Measurements from ENCODE around the gene XXYLT1.
"Not testable (repeated sequence)": the region's sequence is repeated elsewhere in the genome, so short reads cannot be mapped to it uniquely, and the experiment has no call there.

XXYLT1 gene

DNA sequence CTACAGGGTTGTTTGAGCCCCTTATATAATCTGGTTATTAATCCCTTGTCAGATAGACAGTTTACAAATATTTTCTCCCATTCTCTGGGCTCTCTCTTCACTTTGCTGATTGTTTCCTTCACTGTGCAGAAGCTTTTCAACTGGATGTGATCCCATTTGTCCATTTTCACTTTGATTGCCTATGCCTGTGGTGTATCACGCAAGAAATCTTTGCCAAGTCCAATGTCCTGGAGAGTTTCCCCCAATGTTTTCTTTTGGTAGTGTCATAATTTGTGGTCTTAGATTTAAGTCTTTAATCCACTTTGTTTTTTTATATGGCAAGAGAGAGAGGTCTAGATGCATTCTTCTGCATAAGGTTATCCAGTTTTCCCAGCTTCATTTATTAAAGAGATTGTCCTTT is 40.7 kb downstream of the XXYLT1 start:
- Histone ChIP-seq H3K9me3 (ENCODE audit: control insufficient read depth, insufficient read depth, low read depth, low read length) (no peaks in the 10 kb centered on the region), H3K4me1 (ENCODE audit: control insufficient read depth, insufficient read depth, low read length) (no peaks in the 10 kb centered on the region), H3K4me3 (ENCODE audit: low read depth, low read length) (no peak overlapping the region), H3K27ac (ENCODE audit: extremely low read depth, low read depth, low read length) (no peak overlapping the region), H3K36me3 (ENCODE audit: control insufficient read depth in 2 of 2, insufficient read depth in 1 of 2, low read length in 2 of 2) (peaks cover 0 to 16% of the 10 kb centered on the region in 2 experiments; a peak in 1 of 3 replicates)
- CTCF ChIA-PET = interaction anchor here (0.6 kb wide), 2 partner anchors 30 to 847 kb away, joined by 3 to 5 read pairs; no protein-coding TSS in a partner anchor
- POLR2A ChIA-PET = no interaction called here
- no peak for TF ChIP-seq KLF10 (tag by site-specific recombination; IDR thresholded peaks at IDR 0.05)

DNA sequence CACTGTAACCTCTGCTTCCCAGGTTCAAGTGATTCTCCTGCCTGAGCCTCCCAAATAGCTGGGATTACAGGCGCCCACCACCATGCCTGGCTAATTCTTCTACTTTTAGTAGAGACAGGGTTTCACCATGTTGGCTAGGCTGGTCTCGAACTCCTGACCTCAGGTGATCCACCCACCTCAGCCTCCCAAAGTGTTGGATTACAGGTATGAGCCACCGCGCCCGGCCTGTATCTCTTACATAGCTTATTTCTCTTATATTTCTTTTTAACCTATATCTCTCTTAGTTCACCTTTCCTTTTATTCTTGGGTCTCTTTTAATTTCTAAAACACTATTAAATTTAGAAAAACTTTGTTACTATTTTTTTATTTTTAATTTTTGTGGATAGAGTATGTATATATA is 42.1 kb downstream of the XXYLT1 start:
- H3K4me3 ChIP-seq (ENCODE audit: low read depth, low read length); POLR2A ChIA-PET; H3K4me1 ChIP-seq (ENCODE audit: control insufficient read depth, insufficient read depth, low read length); H3K27ac ChIP-seq (ENCODE audit: extremely low read depth, low read depth, low read length); H3K9me3 ChIP-seq (ENCODE audit: control insufficient read depth, insufficient read depth, low read depth, low read length); CTCF ChIA-PET: not testable (repeated sequence)
- peaks cover 0 to 19% of the 10 kb centered on the region in 2 experiments; a peak in 1 of 3 replicates for H3K36me3 ChIP-seq (ENCODE audit: control insufficient read depth in 2 of 2, insufficient read depth in 1 of 2, low read length in 2 of 2)

DNA sequence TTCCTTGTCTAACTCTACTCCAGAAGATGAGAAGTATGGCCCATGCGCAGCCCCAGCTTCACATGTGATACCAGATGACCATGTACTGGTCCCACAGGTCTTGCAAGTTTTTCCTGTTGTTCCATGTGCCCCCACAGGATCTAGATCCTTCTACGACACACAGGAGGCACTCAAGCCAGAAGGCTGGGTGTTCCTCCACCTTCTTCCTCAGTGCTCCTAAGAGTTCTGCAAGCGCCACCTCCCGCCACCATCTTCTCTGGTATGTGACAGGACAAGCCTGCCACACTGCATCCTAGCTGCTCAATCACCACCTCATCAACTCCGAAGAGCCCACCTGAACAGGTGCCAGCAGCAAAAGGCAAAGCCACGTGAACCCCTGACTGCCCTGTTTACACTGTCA is 43.1 kb downstream of the XXYLT1 start:
- Histone ChIP-seq H3K36me3 (ENCODE audit: control insufficient read depth in 2 of 2, insufficient read depth in 1 of 2, low read length in 2 of 2) (peaks cover 0 to 19% of the 10 kb centered on the region in 2 experiments; a peak in 1 of 3 replicates), H3K27ac (ENCODE audit: extremely low read depth, low read depth, low read length) (no peak overlapping the region), H3K9me3 (ENCODE audit: control insufficient read depth, insufficient read depth, low read depth, low read length) (no peaks in the 10 kb centered on the region), H3K4me1 (ENCODE audit: control insufficient read depth, insufficient read depth, low read length) (no peaks in the 10 kb centered on the region), H3K4me3 (ENCODE audit: low read depth, low read length) (no peak overlapping the region)
- POLR2A ChIA-PET = no interaction called here
- CTCF ChIA-PET = interaction anchor here (0.6 to 0.8 kb wide), 3 partner anchors 8 to 57 kb away, joined by 3 to 4 read pairs (median 3); no protein-coding TSS in a partner anchor
- TF ChIP-seq ZNF239 (tag by site-specific recombination; IDR thresholded peaks at IDR 0.05) = no peak
- TF ChIP-seq, protein P1, sequence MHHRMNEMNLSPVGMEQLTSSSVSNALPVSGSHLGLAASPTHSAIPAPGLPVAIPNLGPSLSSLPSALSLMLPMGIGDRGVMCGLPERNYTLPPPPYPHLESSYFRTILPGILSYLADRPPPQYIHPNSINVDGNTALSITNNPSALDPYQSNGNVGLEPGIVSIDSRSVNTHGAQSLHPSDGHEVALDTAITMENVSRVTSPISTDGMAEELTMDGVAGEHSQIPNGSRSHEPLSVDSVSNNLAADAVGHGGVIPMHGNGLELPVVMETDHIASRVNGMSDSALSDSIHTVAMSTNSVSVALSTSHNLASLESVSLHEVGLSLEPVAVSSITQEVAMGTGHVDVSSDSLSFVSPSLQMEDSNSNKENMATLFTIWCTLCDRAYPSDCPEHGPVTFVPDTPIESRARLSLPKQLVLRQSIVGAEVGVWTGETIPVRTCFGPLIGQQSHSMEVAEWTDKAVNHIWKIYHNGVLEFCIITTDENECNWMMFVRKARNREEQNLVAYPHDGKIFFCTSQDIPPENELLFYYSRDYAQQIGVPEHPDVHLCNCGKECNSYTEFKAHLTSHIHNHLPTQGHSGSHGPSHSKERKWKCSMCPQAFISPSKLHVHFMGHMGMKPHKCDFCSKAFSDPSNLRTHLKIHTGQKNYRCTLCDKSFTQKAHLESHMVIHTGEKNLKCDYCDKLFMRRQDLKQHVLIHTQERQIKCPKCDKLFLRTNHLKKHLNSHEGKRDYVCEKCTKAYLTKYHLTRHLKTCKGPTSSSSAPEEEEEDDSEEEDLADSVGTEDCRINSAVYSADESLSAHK (tag by site-specific recombination; IDR thresholded peaks at IDR 0.05) = no peak
- no peak for TF ChIP-seq ZBTB48 (tag by site-specific recombination; IDR thresholded peaks at IDR 0.05)
- no peak for TF ChIP-seq ZNF544 (tag by site-specific recombination; IDR thresholded peaks at IDR 0.05)
- TF ChIP-seq GLIS2 (tag by site-specific recombination; IDR thresholded peaks at IDR 0.05) = no peak
- no peak for TF ChIP-seq ZNF311 (tag by site-specific recombination; IDR thresholded peaks at IDR 0.05; ENCODE audit: borderline replicate concordance)
- TF ChIP-seq ZNF211 (tag by site-specific recombination; IDR thresholded peaks at IDR 0.05; ENCODE audit: low read depth) = no peak
- no peak for TF ChIP-seq GFI1B (tag by site-specific recombination; IDR thresholded peaks at IDR 0.05)
- no peak for TF ChIP-seq ZNF16 (tag by site-specific recombination; IDR thresholded peaks at IDR 0.05; ENCODE audit: low read depth)

DNA sequence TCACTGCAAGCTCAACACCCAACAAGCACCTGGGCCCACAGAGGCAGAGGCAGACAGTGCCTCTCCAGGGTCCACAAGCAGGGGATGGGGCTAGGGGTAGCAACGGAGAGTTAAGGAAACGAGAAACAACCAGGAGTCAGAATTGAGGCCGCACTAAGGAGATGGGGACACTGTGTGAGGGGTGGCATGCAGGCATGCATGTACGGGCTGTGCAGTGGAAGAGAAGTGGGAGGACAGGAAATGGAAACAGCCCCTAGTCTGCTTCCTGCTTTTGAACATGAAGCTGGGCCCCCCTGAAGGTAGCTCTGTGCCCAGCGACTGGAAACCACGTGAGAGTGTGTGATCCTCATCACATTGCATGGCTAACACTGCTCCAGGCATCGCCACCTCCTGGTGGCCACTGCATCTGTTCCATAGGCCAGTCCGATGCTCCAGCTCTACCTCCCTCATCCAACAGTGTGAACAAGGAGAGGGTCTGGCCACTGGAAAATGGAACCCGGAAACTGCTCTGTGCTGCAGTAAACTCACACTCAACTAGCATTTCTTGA is 44.0 kb downstream of the XXYLT1 start:
- peaks cover 0 to 19% of the 10 kb centered on the region in 2 experiments; a peak in 1 of 3 replicates for H3K36me3 ChIP-seq (ENCODE audit: control insufficient read depth in 2 of 2, insufficient read depth in 1 of 2, low read length in 2 of 2)
- H3K9me3 ChIP-seq (ENCODE audit: control insufficient read depth, insufficient read depth, low read depth, low read length) = no peaks in the 10 kb centered on the region
- no peak overlapping the region for H3K27ac ChIP-seq (ENCODE audit: extremely low read depth, low read depth, low read length)
- POLR2A ChIA-PET = no interaction called here
- no peak overlapping the region for H3K4me3 ChIP-seq (ENCODE audit: low read depth, low read length)
- CTCF ChIA-PET = interaction anchor here (0.6 to 0.8 kb wide), 3 partner anchors 28 to 56 kb away, joined by 3 to 4 read pairs (median 3); no protein-coding TSS in a partner anchor
- no peaks in the 10 kb centered on the region for H3K4me1 ChIP-seq (ENCODE audit: control insufficient read depth, insufficient read depth, low read length)
- no peak for TF ChIP-seq ZNF600 (tag by site-specific recombination; IDR thresholded peaks at IDR 0.05)
- TF ChIP-seq ZNF510 (tag by site-specific recombination; IDR thresholded peaks at IDR 0.05; ENCODE audit: insufficient replicate concordance) = no peak
- no peak for TF ChIP-seq ZNF561 (tag by site-specific recombination; IDR thresholded peaks at IDR 0.05; ENCODE audit: borderline replicate concordance)
- no peak for TF ChIP-seq ZNF335 (tag by site-specific recombination; conservative IDR thresholded peaks at IDR 0.05)
- TF ChIP-seq REPIN1 (tag by site-specific recombination; IDR thresholded peaks at IDR 0.05; ENCODE audit: low read depth) = no peak
- TF ChIP-seq ZNF660 (tag by site-specific recombination; IDR thresholded peaks at IDR 0.05) = no peak
- TF ChIP-seq, protein P2, sequence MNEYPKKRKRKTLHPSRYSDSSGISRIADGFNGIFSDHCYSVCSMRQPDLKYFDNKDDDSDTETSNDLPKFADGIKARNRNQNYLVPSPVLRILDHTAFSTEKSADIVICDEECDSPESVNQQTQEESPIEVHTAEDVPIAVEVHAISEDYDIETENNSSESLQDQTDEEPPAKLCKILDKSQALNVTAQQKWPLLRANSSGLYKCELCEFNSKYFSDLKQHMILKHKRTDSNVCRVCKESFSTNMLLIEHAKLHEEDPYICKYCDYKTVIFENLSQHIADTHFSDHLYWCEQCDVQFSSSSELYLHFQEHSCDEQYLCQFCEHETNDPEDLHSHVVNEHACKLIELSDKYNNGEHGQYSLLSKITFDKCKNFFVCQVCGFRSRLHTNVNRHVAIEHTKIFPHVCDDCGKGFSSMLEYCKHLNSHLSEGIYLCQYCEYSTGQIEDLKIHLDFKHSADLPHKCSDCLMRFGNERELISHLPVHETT (tag by site-specific recombination; IDR thresholded peaks at IDR 0.05) = no peak
- TF ChIP-seq ZBTB7A (tag by site-specific recombination; IDR thresholded peaks at IDR 0.05; ENCODE audit: low read depth) = no peak
- no peak for TF ChIP-seq ZNF416 (tag by site-specific recombination; IDR thresholded peaks at IDR 0.05)
- no peak for TF ChIP-seq ZNF623 (tag by site-specific recombination; IDR thresholded peaks at IDR 0.05)
- no peak for TF ChIP-seq ZEB2 (tag by site-specific recombination; IDR thresholded peaks at IDR 0.05)
- TF ChIP-seq ZNF777 (tag by site-specific recombination; IDR thresholded peaks at IDR 0.05; ENCODE audit: borderline replicate concordance) = no peak
- TF ChIP-seq ZBTB48 (tag by site-specific recombination; IDR thresholded peaks at IDR 0.05) = no peak
- TF ChIP-seq SCRT1 (tag by site-specific recombination; IDR thresholded peaks at IDR 0.05; ENCODE audit: borderline replicate concordance) = no peak
- no peak for TF ChIP-seq OSR2 (tag by site-specific recombination; IDR thresholded peaks at IDR 0.05)

Data from HEK293 (cell line).